Measurements from ENCODE around the gene HSBP1L1.

The HSBP1L1 gene

GRCh38 chr18:79975985-79976680 is 11.7 kb downstream of the HSBP1L1 start:
- Histone ChIP-seq H3K36me3 (peaks cover 19% of the 10 kb centered on the region), H3K4me3 (ENCODE audit: low read depth, low read length) (no peak overlapping the region)
- no peak for DNase-seq

DNA sequence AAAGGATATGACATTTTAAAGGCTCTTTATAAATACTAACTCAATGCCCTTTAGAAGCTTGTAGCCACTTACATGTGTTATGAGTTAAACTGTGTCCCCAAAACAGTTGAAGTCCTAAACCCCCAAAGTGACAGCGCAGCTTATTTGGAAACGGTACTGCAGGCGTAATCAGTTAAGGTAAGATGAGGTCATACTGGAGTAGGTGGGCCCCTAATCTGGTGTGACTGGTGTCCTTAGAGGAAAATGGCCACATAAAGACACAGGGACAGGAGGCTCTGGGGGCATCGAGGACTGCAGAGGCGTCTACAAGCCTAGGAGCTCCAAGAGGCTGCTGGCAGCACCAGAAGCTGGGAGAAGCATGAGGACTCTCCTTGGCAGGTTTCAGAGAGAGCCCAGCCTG is 15.4 kb downstream of the HSBP1L1 start:
- H3K9me3 ChIP-seq: no peaks in the 10 kb centered on the region
- no peak overlapping the region for H3K4me3 ChIP-seq (ENCODE audit: low read depth, low read length)
- peaks cover 7% of the 10 kb centered on the region for H3K36me3 ChIP-seq
- no peak for TF ChIP-seq CTCF (IDR thresholded peaks at IDR 0.05; ENCODE audit: low read depth, low read length)
- DNase-seq: no peak
- H3K27me3 ChIP-seq: no peaks in the 10 kb centered on the region
- H3K4me1 ChIP-seq: no peaks in the 10 kb centered on the region

More at GRCh38 chr18:79975985-79976680, 11.7 kb downstream of the HSBP1L1 start:
- Histone ChIP-seq H3K27me3 (no peaks in the 10 kb centered on the region), H3K9me3 (no peaks in the 10 kb centered on the region), H3K4me1 (no peaks in the 10 kb centered on the region)
- no peak for TF ChIP-seq CTCF (IDR thresholded peaks at IDR 0.05; ENCODE audit: low read depth, low read length)

- Histone ChIP-seq H3K4me1 (no peaks in the 10 kb centered on the region), H3K36me3 (peaks cover 5% of the 10 kb centered on the region), H3K9me3 (no peaks in the 10 kb centered on the region), H3K27me3 (no peaks in the 10 kb centered on the region), H3K4me3 (ENCODE audit: low read depth, low read length) (no peak overlapping the region)
- no peak for TF ChIP-seq CTCF (IDR thresholded peaks at IDR 0.05; ENCODE audit: low read depth, low read length)
- no peak for DNase-seq
Measured at GRCh38 chr18:79980585-79980984, 16.1 kb downstream of the HSBP1L1 start.

- no peaks in the 10 kb centered on the region for H3K27me3 ChIP-seq
- no peak overlapping the region for H3K4me3 ChIP-seq (ENCODE audit: low read depth, low read length)
- TF ChIP-seq CTCF (IDR thresholded peaks at IDR 0.05; ENCODE audit: low read depth, low read length): no peak
- no peaks in the 10 kb centered on the region for H3K4me1 ChIP-seq
- no peaks in the 10 kb centered on the region for H3K9me3 ChIP-seq
- DNase-seq: no peak
- H3K36me3 ChIP-seq: peaks cover 4% of the 10 kb centered on the region; the same call in 1 of the 2 replicates
Measured at GRCh38 chr18:79982736-79983135, 18.3 kb downstream of the HSBP1L1 start.

GRCh38 chr18:79983253-79983652 is 18.8 kb downstream of the HSBP1L1 start:
- H3K9me3 ChIP-seq: no peaks in the 10 kb centered on the region
- no peaks in the 10 kb centered on the region for H3K27me3 ChIP-seq
- H3K36me3 ChIP-seq: peaks cover 4% of the 10 kb centered on the region; the same call in 1 of the 2 replicates
- no peak for DNase-seq
- no peak for TF ChIP-seq CTCF (IDR thresholded peaks at IDR 0.05; ENCODE audit: low read depth, low read length)
- H3K4me1 ChIP-seq: no peaks in the 10 kb centered on the region
- no peak overlapping the region for H3K4me3 ChIP-seq (ENCODE audit: low read depth, low read length)

DNA sequence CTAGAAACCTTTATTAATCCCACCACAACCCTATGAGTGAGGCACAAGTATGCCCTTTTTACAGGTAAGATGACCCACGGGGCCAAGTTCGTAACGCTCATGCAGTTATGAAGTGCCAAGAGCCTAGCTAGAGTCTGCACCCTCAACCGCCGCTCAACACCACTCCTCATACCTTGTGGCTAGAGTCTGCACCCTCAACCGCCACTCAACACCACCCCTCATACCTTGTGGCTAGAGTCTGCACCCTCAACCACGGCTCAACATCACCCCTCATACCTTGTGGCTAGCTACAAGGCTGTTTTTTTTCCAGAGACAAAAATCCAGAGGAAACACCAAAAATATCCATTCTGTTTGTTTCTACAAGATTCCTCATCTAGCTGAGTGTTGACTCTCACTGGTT is 19.4 kb downstream of the HSBP1L1 start:
- Histone ChIP-seq H3K27me3 (no peaks in the 10 kb centered on the region), H3K4me3 (ENCODE audit: low read depth, low read length) (no peak overlapping the region), H3K9me3 (no peaks in the 10 kb centered on the region), H3K36me3 (peaks cover 4% of the 10 kb centered on the region; the same call in 1 of the 2 replicates), H3K4me1 (no peaks in the 10 kb centered on the region)
- DNase-seq: no peak
- no peak for TF ChIP-seq CTCF (IDR thresholded peaks at IDR 0.05; ENCODE audit: low read depth, low read length)

All from BE2C (cell line).